Astrocyte of the spinal cord (primary cell): ENCODE results near the gene LECT2.

Experiments
- DNase-seq: peaks from one replicate; pipeline ENCODE4 v3.0.0; 2011; ENCODE audit warnings: low read depth, low spot score
- H3K4me3 ChIP-seq: 2 replicates; pipeline ENCODE4 v1.5.1; 2011; ENCODE audit warnings: low read depth, mild to moderate bottlenecking, low read length, moderate library complexity
- in situ Hi-C: cut with HindIII; loops from 2 replicates; pipeline ENCODE4 v1.10.0; 2017; ENCODE audit warnings: low sequenced_read_pairs
- TF ChIP-seq, protein P1 (sequence below): IDR thresholded peaks from 2 replicates; pipeline ENCODE4 v1.5.1; 2012; ENCODE audit warnings: low read depth, mild to moderate bottlenecking, low read length, inconsistent platforms

The LECT2 gene

GRCh38 chr5:135916638-135917263 is 38.0 kb downstream of the LECT2 start:
- DNase-seq = no peak
- in situ Hi-C loops = no loop called here
- no peak overlapping the region for H3K4me3 ChIP-seq
- TF ChIP-seq, protein P1, sequence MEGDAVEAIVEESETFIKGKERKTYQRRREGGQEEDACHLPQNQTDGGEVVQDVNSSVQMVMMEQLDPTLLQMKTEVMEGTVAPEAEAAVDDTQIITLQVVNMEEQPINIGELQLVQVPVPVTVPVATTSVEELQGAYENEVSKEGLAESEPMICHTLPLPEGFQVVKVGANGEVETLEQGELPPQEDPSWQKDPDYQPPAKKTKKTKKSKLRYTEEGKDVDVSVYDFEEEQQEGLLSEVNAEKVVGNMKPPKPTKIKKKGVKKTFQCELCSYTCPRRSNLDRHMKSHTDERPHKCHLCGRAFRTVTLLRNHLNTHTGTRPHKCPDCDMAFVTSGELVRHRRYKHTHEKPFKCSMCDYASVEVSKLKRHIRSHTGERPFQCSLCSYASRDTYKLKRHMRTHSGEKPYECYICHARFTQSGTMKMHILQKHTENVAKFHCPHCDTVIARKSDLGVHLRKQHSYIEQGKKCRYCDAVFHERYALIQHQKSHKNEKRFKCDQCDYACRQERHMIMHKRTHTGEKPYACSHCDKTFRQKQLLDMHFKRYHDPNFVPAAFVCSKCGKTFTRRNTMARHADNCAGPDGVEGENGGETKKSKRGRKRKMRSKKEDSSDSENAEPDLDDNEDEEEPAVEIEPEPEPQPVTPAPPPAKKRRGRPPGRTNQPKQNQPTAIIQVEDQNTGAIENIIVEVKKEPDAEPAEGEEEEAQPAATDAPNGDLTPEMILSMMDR = no peak

- TF ChIP-seq, protein P1 = no peak
- no peak overlapping the region for H3K4me3 ChIP-seq
- DNase-seq = no peak
- in situ Hi-C loops = no loop called here
Observed at GRCh38 chr5:135915466-135916001, 39.2 kb downstream of the LECT2 start.

GRCh38 chr5:135913713-135914626 is 40.8 kb downstream of the LECT2 start:
- TF ChIP-seq, protein P1 = no peak
- DNase-seq = no peak
- no peak overlapping the region for H3K4me3 ChIP-seq
- in situ Hi-C loops = no loop called here

- DNase-seq = no peak
- in situ Hi-C loops = no loop called here
- TF ChIP-seq, protein P1 = no peak
- no peak overlapping the region for H3K4me3 ChIP-seq
Observed at GRCh38 chr5:135905144-135905543, 49.6 kb downstream of the LECT2 start.

DNA sequence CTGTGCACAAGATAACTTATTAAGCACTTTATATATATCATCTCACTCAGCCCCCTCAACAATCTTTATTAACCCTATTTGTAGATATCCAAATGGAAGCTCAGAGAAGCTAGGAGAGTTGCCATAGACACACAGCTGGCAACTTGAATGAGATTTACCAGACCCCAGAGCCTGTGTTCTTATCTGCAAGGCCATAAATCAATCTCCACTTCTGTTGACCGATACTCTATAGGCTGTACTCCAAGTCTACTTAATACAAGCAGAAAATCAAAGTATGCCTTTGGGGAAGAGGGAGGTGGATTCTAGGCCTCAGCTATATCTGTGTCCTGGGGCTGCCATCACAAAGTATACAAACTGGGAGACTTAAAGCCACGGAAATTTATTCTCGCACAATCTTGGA is 53.1 kb downstream of the LECT2 start:
- in situ Hi-C loops = no loop called here
- TF ChIP-seq, protein P1 = no peak
- no peak overlapping the region for H3K4me3 ChIP-seq
- no peak for DNase-seq

DNA sequence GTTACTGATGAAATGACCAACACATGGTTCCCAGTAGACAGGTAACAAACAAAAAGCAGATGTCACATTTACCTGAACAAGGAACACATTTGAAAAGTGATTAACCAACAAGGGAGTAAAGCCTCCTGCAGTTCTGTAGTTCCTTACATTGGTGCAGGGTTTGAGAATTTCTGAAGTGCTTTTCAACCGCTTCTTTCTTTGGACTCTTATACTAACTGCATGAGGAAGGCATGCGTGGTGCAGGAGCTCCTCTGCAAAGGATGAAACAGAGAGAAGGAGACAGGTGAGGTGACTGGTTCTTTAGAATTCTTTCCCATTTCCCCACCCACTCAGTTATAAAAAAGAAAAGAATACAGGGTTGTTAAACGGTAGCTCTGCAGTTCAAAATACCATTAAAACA is 54.5 kb downstream of the LECT2 start:
- TF ChIP-seq, protein P1 = no peak
- no peak overlapping the region for H3K4me3 ChIP-seq
- in situ Hi-C loops = no loop called here
- DNase-seq = no peak
